Stimulated activated CD4-positive, alpha-beta T cell treated with anti-CD3 and anti-CD28 coated beads, Interleukin-1b, Interleukin-23, amount 100 ng/mL, for 1 hour (primary cell): Measurements from ENCODE around the gene CARD8.
"Not testable (repeated sequence)": the region's sequence is repeated elsewhere in the genome, so short reads cannot be mapped to it uniquely, and the experiment has no call there.

Experiments used
- DNase-seq, 2 donors: peaks; one replicate each; pipeline ENCODE4 v3.0.0-alpha.2; 2020; ENCODE audit warnings: low read depth in 2 of 2

CARD8 gene

DNA sequence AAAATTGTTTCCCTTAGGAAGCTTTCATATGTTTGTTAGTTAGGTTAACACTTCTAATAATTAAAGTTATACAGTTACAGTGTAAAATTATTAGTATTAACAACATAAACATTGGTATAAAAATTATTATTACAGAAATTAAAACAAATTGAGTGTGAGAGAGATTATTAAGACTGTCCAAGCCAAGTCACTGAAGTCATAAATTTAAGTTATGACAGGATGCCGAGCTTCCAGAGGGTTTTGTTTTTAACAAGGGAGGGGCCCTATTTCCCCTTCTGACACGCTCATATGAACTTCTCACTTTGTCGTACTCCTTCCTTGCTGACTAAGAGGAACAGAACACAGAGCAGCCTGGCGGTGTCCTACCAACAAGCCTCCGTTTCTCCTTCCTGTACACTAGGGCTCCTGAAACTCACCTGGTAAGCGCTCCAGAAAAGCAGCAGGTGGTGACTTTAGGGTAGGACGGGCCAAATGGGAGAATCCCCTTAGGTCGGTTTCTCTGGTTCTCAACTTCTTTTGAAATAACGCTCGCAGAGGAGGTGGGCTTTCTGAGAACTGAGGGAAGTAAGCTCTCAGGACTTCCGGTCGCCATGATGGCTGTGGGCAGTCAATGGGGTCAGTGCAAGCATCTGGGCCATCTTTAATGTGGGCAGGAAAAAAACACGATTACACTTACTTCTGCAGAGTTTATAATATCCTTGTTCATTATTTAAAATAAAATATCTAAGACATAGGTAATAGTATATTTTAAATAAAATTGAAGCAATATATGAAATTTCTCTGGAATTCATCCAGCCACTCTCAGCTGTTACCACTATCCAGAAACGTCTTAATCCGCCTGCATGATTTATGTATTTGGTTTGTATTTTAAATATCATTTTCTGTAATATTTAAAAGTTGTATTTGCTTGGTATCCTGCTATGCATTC lies at the start of gene CARD8:
Gene CARD8 (minus strand): TSS at position 537 of the 928 bp plus-strand sequence. CDS start 14,892 bp downstream, outside the sequence.
- peak; percentile 49 to 53 for DNase-seq

DNA sequence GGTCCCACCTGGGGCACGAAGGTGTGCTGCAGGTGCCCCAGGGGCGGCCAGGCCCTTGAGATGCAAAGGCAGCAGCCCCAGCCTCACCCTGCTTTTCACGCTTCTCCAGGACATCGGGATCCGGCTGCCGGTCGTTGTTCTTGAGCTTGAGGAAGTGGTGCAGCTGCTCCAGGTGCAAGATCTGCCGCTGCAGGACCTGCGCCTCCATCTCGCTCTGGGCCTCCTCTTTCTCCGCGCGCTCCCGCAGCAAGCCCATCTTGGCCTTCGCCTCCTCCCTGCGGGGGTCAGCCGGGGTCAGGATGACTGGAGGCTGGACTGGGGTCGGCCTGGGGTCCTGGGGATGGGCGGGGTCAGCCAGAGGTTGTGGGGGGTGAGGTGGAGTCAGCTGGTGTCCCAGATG lies 48.2 kb upstream of the CARD8 start:
- DNase-seq: no peak

DNA sequence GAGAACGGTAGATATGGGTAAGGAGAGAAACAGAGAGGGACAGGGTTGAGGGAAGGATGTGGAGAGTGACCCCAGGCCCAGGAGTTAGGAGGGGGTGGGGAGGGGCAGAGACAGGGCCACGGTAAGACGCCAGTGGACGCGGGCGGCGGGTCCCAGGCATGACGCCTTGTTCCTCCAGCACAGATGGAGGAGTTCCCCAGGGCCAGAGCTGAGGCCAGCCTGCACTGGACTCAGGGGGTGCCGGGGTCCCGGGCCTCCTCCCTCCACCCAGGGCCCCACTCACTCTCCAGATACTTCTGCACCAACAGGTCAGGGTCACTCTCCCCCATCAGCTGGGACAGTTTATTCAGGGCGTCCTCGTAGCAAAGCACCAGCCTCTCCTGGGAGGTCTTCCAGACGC lies 47.7 kb upstream of the CARD8 start:
- no peak for DNase-seq

GRCh38 chr19:48302600-48302959 lies 46.9 kb upstream of the CARD8 start:
- DNase-seq: no peak

GRCh38 chr19:48301886-48302599 lies 46.3 kb upstream of the CARD8 start:
- no peak for DNase-seq

DNA sequence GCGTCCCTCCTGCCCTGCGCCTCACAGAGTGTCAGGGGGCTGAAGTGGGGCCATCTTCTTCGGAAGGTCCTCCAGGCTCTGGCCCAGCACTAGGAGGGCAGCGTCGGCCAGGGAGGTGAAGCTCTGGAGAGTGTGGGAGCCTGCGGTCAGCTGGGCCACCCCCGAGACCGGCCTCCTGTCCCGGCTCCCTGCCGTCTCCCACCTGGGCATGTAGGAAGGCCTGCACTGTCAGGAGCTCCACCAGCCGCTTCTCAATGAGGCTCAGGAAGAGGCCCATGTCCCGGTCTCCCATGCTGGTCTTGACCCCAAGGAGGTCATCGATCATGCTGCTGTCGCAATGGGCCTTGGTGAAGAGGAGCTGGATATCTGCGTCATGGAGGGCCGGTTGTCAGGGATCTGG lies 42.3 kb upstream of the CARD8 start:
- no peak for DNase-seq

DNA sequence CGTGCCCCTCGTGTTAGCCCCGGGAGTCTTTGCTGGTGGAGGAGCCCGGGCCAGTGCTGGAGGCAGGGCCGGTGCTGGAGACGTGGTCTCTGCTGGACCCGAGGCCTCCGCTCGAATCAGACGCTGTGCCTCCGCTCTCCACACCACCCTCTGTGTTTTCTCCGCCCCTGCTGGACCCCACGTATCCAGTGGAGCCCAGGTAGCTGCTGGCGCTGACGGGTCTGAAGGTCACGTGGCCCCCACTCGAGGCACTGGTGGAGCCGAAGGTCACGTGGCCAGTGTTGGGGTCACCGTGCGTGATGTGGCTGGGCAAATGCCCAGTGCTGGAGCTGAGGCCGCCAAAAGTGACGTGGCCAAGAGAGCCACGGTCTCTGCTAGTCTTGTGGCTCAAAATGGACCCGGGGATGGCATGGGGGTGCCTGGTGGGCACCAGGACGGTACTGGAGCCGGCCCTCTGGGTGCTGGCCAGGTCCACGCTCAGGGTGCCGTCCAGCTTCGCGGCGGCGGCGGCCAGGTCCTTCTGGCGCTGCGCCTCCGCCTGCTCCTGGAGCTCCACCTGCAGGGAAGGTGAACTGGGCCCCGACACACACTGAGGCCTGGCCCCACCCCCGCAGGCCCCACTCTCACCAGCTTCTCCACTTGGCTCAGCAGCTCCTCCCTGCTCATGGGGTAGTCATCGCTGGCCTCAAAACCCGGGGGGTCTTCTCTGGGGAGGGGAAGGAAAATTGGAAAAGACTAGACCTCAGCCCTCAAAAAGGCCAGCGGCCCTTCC lies 41.4 kb upstream of the CARD8 start:
- no peak for DNase-seq

DNA sequence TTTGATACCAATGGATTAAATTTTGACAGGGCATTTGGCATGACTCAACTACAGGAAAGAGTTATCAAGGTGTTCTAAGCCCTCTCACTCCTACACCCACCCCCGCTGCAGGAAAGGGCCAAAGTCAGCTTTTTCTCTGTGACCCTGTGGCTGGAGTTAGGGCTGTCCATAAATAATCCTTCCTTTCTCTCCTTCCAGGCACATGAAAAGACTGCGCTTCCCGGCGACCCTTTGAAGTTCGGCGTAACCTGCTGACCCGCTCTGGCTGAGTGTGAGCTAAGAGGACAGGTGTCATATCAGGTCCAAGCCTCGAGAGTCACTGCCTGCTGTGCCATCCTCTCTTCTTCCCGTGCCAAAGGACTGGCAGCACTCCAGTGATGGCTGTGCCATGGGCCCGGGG lies 39.7 kb upstream of the CARD8 start:
- no peak for DNase-seq

DNA sequence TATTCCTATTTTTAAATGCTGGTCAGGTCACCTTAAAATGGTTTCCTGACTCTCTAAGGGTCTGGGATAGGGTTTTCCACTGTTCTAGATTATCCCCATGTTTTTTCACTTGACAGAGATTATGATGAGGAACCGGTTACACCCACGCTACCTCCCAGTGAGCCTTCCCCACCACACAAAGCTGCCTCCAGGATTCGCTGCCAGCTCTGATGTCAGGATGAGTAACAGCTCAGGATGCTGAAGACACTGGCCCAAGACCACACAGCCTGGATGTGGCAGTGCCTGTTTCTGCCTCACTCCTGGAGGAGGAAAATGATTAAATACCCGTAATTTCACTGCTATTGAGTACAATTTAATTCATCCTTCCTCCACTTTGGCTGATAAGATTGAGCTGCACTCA lies 37.1 kb upstream of the CARD8 start:
- no peak for DNase-seq

DNA sequence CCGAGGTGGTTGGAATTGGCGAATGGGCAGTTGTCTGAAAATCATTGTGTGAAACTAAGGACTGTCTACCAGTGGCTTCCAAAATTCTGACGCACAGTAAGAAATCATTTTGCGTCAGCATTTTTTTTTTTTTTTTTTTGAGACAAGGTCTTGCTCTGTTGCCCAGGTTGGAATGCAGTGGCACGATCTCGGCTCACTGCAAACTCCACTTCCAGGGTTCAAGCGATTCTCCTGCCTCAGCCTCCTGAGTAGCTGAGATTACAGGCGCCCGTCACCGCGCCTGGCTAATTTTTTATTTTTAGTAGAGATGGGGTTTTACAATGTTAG lies 35.7 kb upstream of the CARD8 start:
- not testable (repeated sequence) for DNase-seq

GRCh38 chr19:48290771-48291488 lies 35.2 kb upstream of the CARD8 start:
- DNase-seq: peak; percentile 18 to 48

DNA sequence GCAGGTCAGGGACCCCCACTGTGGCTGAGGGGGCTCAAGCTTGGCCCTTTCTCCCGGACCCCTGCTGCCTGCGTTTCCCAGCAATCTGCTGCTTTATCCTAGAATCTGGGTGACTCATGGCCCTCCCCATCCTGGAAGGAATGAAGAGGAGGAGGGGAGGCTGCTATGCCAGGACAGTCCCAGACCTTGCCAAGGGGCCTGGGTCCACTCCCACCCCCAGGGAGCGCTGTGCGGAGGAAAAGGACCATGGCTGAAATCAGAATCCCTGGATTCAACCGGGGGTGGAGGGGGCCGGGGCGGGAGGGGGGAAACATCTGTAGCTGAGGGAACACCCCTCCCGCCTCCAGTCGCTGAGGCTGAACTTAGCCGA lies 34.7 kb upstream of the CARD8 start:
- no peak for DNase-seq

GRCh38 chr19:48287748-48288147 lies 32.0 kb upstream of the CARD8 start:
- DNase-seq: no peak

GRCh38 chr19:48284896-48285295 lies 29.2 kb upstream of the CARD8 start:
- no peak for DNase-seq

GRCh38 chr19:48283908-48284307 lies 28.2 kb upstream of the CARD8 start:
- no peak for DNase-seq

GRCh38 chr19:48279747-48280146 lies 24.0 kb upstream of the CARD8 start:
- DNase-seq: no peak

GRCh38 chr19:48274938-48275337 lies 19.2 kb upstream of the CARD8 start:
- no peak for DNase-seq

DNA sequence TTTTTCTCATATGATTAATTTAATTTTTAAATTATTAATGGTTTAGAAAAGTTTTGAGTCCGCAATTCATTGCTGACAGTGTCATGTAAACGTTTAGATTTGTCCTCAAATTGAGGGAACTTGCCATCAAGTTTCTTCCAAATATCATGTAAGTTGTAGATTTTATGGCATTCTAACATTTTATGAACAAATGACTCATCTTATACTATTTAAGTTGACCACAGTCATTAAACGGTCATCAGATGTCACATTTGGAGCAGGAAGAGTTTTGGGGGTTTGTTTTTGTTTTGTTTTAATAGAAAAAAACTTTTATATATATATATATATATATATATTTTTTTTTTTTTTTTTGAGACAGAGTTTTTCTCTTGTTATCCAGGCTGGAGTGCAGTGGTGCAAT lies 18.5 kb upstream of the CARD8 start:
- no peak for DNase-seq

DNA sequence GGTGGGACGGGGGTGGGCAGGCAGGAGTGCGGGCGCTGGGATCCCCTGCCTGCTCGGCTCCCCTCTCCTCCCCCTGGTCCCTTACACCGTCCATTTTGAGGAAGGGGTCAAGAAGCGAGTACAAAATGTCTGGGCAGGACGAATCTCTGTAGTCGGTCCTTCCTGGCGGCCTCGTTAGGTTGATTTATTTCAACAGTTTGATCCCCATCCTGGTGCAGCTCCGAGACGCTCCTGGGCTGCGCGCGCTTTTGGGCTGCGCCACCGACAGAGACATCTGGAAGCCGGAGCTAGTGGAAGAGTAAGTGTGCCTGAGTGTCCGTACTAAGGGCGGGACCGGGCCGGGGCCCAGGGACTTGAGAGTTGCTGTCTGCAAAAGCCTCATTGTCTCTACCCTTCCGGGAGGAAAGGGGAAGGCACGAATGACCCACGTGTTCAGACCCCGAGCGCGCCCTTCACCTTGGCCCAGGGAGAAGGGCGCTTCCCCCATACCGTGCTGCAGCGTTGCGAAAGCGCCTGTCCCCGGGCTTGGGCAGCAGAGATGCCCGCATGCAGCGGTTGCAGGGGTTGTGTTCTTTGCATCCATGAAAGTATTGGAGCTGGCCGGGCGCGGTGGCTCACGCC lies 15.9 kb upstream of the CARD8 start:
- no peak for DNase-seq

GRCh38 chr19:48269617-48270026 lies 13.9 kb upstream of the CARD8 start:
- not testable (repeated sequence) for DNase-seq

DNA sequence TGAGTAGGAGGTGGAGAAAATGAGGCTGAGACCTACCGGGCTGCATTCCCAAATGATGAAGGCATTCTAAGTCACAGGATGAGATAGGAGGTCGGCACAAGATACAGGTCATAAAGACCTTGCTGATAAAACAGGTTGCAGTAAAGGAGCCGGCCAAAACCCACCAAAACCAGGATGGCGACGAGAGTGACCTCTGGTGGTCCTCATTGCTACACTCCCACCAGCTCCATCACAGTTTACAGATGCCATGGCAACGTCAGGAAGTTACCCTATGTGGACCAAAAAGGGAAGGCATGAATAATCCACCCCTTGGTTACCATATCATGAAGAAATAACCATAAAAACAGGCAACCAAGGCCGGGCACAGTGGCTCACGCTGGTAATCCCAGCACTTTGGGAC lies 9.6 kb upstream of the CARD8 start:
- not testable (repeated sequence) for DNase-seq
